H1 (cell line): ENCODE measurements around the gene COQ5. TPM values are rescaled to one million over a fixed set of nuclear protein-coding genes. Genes with fewer than 3 reads are reported as not detected.

ENCODE experiments used
- CHD1 ChIP-seq: IDR thresholded peaks from 2 replicates; pipeline ENCODE4 v1.6.1; 2012; ENCODE audit warnings: low read depth, low read length, improper control_type of control experiment
- CHD7 ChIP-seq: fragments of 300-600 bp; sonication (generic); IDR thresholded peaks from 2 replicates; pipeline ENCODE4 v1.7.1; 2012; ENCODE audit warnings: low read length, moderate library complexity, mild to moderate bottlenecking, inconsistent platforms; ENCODE audit not compliant: insufficient replicate concordance
- CTBP2 ChIP-seq: IDR thresholded peaks from 2 replicates; pipeline ENCODE4 v1.7.0; 2011; ENCODE audit warnings: borderline replicate concordance, mild to moderate bottlenecking, moderate library complexity, mixed read lengths, low read length; ENCODE audit not compliant: insufficient read depth, insufficient read length
- E2F6 ChIP-seq: IDR thresholded peaks from 2 replicates; pipeline ENCODE4 v1.6.1; 2012; ENCODE audit warnings: inconsistent platforms
- EGR1 ChIP-seq: IDR thresholded peaks from 2 replicates; pipeline ENCODE4 v1.6.1; 2011; ENCODE audit warnings: low read depth, low read length, borderline replicate concordance
- GABPA ChIP-seq: IDR thresholded peaks from 2 replicates; pipeline ENCODE4 v1.6.1; 2011; ENCODE audit warnings: mild to moderate bottlenecking, low read length, moderate library complexity, borderline replicate concordance; ENCODE audit not compliant: insufficient read depth
- GTF2F1 ChIP-seq: IDR thresholded peaks from 2 replicates; pipeline ENCODE4 v1.6.1; 2012; ENCODE audit warnings: low read depth, low read length, improper control_type of control experiment, borderline replicate concordance
- JUND ChIP-seq: IDR thresholded peaks from 2 replicates; pipeline ENCODE4 v1.6.1; 2011; ENCODE audit warnings: mild to moderate bottlenecking, improper control_type of control experiment, low read length
- POLR2A ChIP-seq, 2 experiments: IDR thresholded peaks; 1 replicate in 1 of 2; 2 replicates in 1 of 2; pipeline ENCODE4 v1.6.1; 2011; ENCODE audit warnings: low read depth in 2 of 2, low read length in 2 of 2, mild to moderate bottlenecking in 2 of 2; ENCODE audit errors: control extremely low read depth in 1 of 2
- POLR2AphosphoS5 ChIP-seq: IDR thresholded peaks from 2 replicates; pipeline ENCODE4 v1.6.1; 2011; ENCODE audit warnings: low read depth, low read length
- SIN3A ChIP-seq, 2 experiments: IDR thresholded peaks in 1 of 2; conservative IDR thresholded peaks in 1 of 2; 2 replicates each; pipeline ENCODE4 v1.6.1; 2011 to 2012; ENCODE audit warnings: low read length in 2 of 2, improper control_type of control experiment in 1 of 2, low read depth in 1 of 2, mild to moderate bottlenecking in 1 of 2
- SUZ12 ChIP-seq: fragments of 200-600 bp; sonication (generic); IDR thresholded peaks from 2 replicates; pipeline ENCODE4 v1.6.1; 2012; ENCODE audit warnings: mild to moderate bottlenecking, inconsistent platforms, low read length, moderate library complexity, mixed read lengths
- polyA plus RNA-seq, 7 experiments: library from polyadenylated mRNA; depleted of rRNA in 3 of 7; stranded (reverse) in 5 of 7; unstranded in 2 of 7; fragments of >200 nt in 5 of 7; fragments of 200-250 nt in 2 of 7; gene quantifications; 1 replicate in 5 of 7; 2 replicates in 1 of 7; 4 replicates in 1 of 7; pipeline versions ENCODE4 v1.2.1 to v1.2.3, GENCODE V29; 2011 to 2013; ENCODE audit warnings: missing spikeins in 2 of 7, mixed read lengths in 2 of 7
- total RNA-seq: library from RNA; stranded (reverse); fragmentation: NEBNext Ultra II Directional; extraction: Animal tissue kit (Norgen Biotek cat#: 25700); gene quantifications from 2 replicates; pipeline ENCODE4 v1.2.1, GENCODE V29; 2021

COQ5 gene
- total and polyA plus RNA-seq, 2 of the 8 experiments (the other 6 are each of a cell fraction or from before 2014, with no cell fraction given) = 35.1 to 35.8 TPM

- no peak for TF ChIP-seq CHD7
- TF ChIP-seq GTF2F1 = no peak
- no peak for TF ChIP-seq POLR2A (IDR thresholded peaks at IDR 0.05; ENCODE audit: control extremely low read depth in 1 of 2, low read depth in 2 of 2, low read length in 2 of 2)
- TF ChIP-seq JUND = no peak
- no peak for TF ChIP-seq GABPA
- TF ChIP-seq POLR2AphosphoS5 = no peak
- no peak for TF ChIP-seq E2F6
- no peak for TF ChIP-seq SUZ12
- no peak for TF ChIP-seq CHD1
- no peak for TF ChIP-seq EGR1
- TF ChIP-seq SIN3A (conservative IDR thresholded peaks at IDR 0.05 in 1 of 2, IDR thresholded peaks at IDR 0.05 in 1 of 2; ENCODE audit: low read depth in 1 of 2, low read length in 2 of 2) = no peak
- TF ChIP-seq CTBP2 = no peak
Measured at GRCh38 chr12:120546050-120546386, 17.1 kb upstream of the COQ5 start (continued).
